HG03378 (cell line): ENCODE results near the gene ZNF334.

Experiments used
- ATAC-seq: cut with Tn5 transposase; IDR thresholded peaks from one replicate; pipeline ENCODE4 v1.9.1; 2021; ENCODE audit warnings: mild to moderate bottlenecking, moderate library complexity; ENCODE audit not compliant: unreplicated experiment

The ZNF334 gene

GRCh38 chr20:46488451-46488850 lies 24.9 kb downstream of the ZNF334 start:
- ATAC-seq = no peak

DNA sequence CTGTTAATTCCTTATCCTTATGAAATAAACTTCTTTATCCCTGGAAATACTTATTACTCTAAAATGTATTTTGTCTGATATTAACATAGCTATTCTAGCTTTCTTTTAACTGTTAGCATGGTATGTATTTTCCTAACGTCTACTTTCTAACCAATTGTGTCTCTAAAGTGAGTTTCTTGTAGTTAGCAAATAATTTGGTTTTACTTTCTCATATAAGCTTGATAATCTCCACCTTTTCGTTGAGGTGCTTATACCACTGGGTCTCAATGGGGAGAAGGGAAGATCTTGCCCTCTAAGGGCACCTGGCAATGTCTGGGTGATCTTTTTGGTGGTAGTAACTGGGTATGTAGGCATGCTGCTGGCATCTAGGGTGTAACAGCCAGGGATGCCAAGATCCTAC lies 25.7 kb downstream of the ZNF334 start:
- no peak for ATAC-seq

DNA sequence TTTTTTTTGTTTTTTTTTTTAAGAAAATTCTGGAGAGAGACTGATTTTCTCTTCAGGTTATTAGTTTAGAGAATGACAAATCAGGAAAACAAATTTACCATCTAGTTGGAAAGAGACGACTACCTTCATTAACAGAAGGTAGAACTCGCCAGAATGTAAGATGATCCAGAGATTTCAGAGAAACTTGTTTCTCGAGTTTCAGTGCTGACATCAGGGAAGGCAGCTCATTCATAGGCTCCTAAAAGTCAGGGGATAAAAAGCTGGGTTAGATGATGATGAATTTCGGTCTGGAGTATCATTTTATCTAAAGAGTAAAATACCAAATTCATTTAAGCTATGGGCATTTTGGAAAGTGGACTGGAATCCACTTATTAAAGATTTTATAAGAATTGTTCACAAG lies 27.9 kb downstream of the ZNF334 start:
- ATAC-seq = no peak

DNA sequence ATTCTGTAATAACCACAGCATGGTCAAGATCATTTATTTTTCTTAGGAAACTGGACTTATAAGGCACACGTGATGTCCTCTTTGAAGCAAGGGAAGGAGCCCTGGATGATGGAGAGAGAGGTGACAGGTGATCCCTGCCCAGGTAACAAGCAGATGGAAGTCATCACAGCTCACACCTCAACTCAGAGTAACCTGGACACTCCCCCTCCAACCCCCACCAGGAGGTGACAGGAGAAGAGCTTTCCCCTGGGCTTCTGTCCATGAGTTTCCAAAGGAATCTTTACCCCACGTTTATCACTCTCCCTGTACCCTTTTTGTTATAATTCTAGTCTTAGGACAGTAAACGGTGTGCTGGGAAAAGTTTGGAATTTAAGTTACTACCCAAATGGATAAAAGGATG lies 28.4 kb downstream of the ZNF334 start:
- no peak for ATAC-seq

- ATAC-seq = no peak
Observed at GRCh38 chr20:46483879-46484278, 29.5 kb downstream of the ZNF334 start.

GRCh38 chr20:46482864-46483263 lies 30.5 kb downstream of the ZNF334 start:
- ATAC-seq = no peak

- ATAC-seq = no peak
Observed at GRCh38 chr20:46477640-46478039, 35.7 kb downstream of the ZNF334 start.

DNA sequence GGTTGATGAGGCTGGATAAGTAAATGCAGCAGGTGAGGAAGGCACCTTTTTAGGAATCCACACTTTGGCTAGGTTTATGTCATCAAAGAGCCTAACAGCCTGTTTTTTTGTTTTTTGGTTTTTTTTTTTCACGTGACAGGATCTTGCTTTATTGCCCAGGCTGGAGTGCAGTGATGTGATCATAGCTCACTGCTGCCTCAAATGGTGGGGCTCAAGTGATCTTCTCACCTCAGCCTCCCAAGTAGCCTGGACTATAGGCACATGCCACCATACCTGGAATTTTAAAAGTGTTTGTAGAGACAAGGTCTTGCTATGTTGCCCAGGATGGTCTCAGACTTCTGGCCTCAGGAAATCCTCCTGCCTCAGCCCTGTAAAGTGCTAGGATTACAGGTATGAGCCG lies 36.1 kb downstream of the ZNF334 start:
- ATAC-seq = no peak

DNA sequence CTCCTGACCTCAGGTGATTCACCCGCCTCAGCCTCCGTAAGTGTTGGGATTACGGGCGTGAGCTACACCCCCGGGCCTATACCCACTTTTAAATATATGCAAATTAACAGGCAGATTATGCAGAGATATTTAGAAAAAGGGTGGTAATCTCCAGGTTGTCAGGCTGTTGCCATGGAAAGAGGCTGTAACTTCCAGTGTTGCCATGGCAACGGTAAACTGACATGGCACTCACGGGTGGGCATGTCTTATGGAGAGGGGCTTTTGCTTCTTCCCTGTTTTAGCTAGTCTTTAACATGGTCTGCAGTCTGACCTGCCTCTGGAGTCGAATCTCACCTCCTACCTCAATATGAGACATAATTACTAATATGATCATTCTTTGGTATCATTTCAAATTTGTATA lies 44.9 kb downstream of the ZNF334 start:
- no peak for ATAC-seq

DNA sequence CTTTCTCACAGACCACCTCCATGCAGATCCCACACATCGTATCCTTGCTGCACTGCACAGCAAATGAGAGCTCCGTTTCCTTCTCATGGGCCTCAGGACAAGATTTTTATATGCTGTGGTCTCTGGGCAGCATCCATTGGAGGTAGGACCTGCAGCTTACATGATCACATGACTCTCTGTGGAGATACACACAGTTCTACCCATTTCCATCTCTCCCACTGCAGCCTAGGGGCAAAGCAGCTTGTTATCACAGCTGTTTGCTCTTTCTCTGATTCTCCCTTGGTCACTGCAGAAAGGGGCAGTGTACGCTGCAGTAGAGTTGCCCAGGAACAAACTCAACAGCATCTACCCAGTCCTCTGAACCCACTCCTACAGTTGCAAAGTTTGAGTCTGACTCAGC lies 48.9 kb downstream of the ZNF334 start:
- ATAC-seq = no peak

DNA sequence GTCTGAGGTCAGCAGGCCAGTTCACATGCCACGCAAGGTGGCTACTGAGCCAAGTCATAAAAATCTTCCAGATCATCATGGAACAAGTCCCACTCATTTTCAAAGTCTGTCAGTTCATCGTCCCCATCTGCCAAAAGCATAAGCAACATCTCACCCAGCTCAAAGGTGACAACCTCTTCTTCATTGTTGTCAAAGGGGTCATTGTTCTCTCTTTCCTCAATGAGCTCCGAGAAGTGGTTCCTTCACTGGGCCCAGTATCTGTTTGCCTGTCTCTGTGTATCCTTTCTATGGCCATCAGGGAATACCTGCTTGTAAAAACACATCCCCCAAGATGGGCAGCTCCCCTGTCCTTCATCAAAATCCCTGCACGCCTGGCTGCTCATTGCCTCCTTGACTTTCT lies 49.5 kb downstream of the ZNF334 start:
- ATAC-seq = no peak

- ATAC-seq = no peak
Observed at GRCh38 chr20:46461808-46462207, 51.6 kb downstream of the ZNF334 start.

GRCh38 chr20:46458866-46459750 lies 54.3 kb downstream of the ZNF334 start:
- no peak for ATAC-seq

DNA sequence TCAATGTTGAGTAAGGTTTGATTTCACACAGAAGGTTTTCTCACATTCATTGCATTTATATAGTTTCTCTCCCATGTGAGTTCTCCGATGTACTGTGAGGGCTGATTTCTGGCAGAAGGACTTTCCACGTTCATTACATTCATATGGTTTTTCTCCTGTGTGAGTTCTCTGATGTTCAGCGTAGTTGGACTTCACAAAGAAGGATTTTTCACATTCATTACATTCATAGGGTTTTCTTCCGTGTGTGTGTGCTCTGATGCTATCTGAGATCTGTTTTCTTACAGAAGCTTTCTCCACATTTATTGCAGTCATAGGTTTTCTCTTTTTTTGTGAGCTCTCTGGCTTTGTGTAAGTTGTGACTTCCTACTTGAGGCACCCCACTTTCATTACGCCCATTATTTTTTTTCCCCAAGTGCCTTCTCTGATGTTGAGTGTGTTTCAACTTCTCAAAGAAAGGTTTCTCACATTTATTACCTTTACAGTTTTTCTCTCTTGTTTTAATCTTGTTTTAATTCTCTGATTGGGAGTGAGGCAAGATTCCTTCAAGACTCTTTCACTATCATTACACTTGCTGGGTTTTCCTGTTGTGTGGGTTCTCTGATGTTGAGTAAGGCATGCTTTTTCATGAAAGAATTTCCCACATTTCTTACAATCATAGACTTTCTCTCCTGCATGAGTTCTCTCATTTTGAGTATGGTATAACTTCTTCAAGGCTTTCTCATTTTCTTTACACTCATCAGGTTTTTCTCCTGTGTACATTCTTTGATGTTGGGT lies 56.9 kb downstream of the ZNF334 start:
- no peak for ATAC-seq

- no peak for ATAC-seq
Observed at GRCh38 chr20:46455729-46456128, 57.6 kb downstream of the ZNF334 start.
